ENCODE data around the gene COL9A1.

The COL9A1 gene

DNA sequence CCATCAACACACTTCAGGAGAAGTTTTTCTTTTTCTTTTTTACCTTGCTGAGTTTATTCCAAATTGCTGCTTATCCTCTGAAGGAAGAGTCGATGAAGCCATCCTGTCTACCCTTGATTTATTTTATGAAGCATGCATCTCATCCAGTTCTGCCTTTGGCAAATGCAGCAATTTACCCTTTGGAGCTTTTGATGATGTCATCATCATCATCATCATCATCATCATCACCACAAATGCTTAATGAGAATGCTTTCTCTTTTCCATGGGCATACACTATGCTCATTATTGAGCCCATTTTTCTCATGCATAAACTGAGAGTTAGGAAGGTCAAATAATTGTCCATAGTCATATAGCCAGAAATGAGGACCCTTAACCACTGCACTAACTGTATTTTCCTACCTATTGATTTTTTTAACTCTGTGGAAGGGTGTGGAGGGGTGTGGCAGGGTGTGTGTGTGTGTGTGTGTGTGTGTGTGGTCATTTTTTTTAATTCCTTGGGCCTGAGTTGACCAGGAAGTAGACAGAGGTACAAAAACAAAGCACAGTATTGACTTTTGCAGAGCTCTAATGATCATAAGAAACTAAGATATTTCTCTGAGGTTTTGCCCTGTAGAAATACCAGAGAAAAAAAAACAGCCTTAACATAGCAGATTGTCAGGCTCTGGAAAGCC lies 82.8 kb downstream of the COL9A1 start:
- FAIRE-seq (no peak), DNase-seq (ENCODE audit: insufficient read length, low spot score) (no peak)
- TF ChIP-seq TAF1 (IDR thresholded peaks at IDR 0.05; ENCODE audit: low read depth, low read length) = no peak
- no peak for TF ChIP-seq POU2F2 (IDR thresholded peaks at IDR 0.05; ENCODE audit: low read depth, low read length)
- no peak for TF ChIP-seq PAX5 (IDR thresholded peaks at IDR 0.05; ENCODE audit: insufficient read depth, low read length, severe bottlenecking)
- TF ChIP-seq POLR2A (IDR thresholded peaks at IDR 0.05; ENCODE audit: low read depth, low read length) = no peak
- no peak for TF ChIP-seq SPI1 (IDR thresholded peaks at IDR 0.05; ENCODE audit: low read depth, low read length)
- no peak for TF ChIP-seq POLR2AphosphoS5 (IDR thresholded peaks at IDR 0.05; ENCODE audit: low read depth, low read length)

DNA sequence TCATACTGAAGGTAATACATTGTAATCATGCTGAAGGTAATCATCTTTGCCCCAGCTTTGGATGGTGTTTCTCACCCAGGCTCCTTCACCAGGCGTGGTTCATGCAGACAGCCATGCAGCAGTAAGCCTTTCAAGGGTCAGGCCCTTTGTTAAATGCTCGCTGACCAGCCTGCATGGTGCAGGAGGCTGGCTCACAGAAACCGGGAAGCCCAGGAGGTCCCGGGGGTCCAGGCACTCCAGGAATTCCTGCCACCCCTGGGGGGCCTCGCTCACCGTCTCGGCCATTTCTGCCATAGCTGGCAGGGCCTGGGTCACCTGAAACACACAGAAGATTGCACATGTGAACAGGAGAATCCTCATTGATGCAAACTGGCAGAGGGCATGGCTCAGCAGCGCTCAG lies 86.1 kb downstream of the COL9A1 start:
- TF ChIP-seq POLR2A (IDR thresholded peaks at IDR 0.05; ENCODE audit: low read depth, low read length) (no peak), POU2F2 (IDR thresholded peaks at IDR 0.05; ENCODE audit: low read depth, low read length) (no peak), POLR2AphosphoS5 (IDR thresholded peaks at IDR 0.05; ENCODE audit: low read depth, low read length) (no peak), PAX5 (IDR thresholded peaks at IDR 0.05; ENCODE audit: insufficient read depth, low read length, severe bottlenecking) (no peak), SPI1 (IDR thresholded peaks at IDR 0.05; ENCODE audit: low read depth, low read length) (no peak), TAF1 (IDR thresholded peaks at IDR 0.05; ENCODE audit: low read depth, low read length) (no peak)
- DNase-seq (ENCODE audit: insufficient read length, low spot score) (no peak), FAIRE-seq (no peak)

DNA sequence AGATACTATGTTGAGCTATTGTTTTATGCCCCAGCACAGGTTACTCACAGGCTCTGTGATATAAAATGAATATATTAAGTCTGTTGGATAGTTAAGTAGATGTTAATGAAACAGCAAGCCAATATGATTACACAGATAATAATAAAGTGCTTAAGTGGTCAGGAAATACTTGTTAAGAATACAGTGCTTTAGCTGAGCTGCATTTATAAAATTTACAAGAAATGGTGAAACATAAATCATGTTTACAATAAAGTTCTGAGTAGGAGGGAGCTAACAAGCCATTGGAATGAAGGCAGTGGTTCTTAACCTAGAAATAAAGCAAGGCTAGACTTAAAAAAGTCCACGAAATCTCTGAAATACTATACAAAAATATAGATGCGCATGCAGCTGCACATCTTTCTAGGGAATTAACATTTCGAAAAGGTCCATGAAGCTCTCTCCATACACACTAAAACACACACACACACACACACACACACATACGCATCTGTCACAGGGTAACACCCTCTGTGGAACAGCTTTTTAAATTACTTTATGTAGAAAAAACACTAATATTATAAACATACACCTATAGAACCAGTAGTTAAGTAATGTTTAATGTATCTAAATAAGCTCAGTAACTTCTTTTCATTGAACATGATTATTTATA lies 87.3 kb downstream of the COL9A1 start:
- FAIRE-seq = no peak
- DNase-seq (ENCODE audit: insufficient read length, low spot score) = no peak
- no peak for TF ChIP-seq TAF1 (IDR thresholded peaks at IDR 0.05; ENCODE audit: low read depth, low read length)
- TF ChIP-seq POLR2AphosphoS5 (IDR thresholded peaks at IDR 0.05; ENCODE audit: low read depth, low read length) = no peak
- no peak for TF ChIP-seq SPI1 (IDR thresholded peaks at IDR 0.05; ENCODE audit: low read depth, low read length)
- no peak for TF ChIP-seq POU2F2 (IDR thresholded peaks at IDR 0.05; ENCODE audit: low read depth, low read length)
- TF ChIP-seq PAX5 (IDR thresholded peaks at IDR 0.05; ENCODE audit: insufficient read depth, low read length, severe bottlenecking) = no peak
- no peak for TF ChIP-seq POLR2A (IDR thresholded peaks at IDR 0.05; ENCODE audit: low read depth, low read length)

DNA sequence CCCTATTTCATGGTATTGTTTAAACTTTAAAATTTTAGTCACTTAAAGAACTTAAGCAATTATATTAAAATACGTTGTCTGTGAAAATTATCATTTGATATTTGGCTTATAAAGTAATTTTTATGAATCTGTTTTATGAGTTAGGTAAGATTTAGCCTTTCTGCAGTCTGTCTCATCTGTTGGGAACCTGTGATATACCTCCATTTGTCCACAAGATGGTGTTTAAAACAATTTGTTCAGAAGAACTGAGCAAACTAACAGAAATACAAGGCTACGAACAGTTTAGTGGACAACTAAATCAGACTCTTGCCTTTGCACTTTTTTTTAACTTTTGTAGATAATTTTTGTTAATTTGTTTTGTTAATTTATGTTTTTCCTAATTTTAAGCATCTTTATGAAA lies 92.4 kb downstream of the COL9A1 start:
- DNase-seq (ENCODE audit: insufficient read length, low spot score) (no peak), FAIRE-seq (no peak)
- TF ChIP-seq POU2F2 (IDR thresholded peaks at IDR 0.05; ENCODE audit: low read depth, low read length) = no peak
- TF ChIP-seq POLR2AphosphoS5 (IDR thresholded peaks at IDR 0.05; ENCODE audit: low read depth, low read length) = no peak
- TF ChIP-seq POLR2A (IDR thresholded peaks at IDR 0.05; ENCODE audit: low read depth, low read length) = no peak
- no peak for TF ChIP-seq SPI1 (IDR thresholded peaks at IDR 0.05; ENCODE audit: low read depth, low read length)
- no peak for TF ChIP-seq PAX5 (IDR thresholded peaks at IDR 0.05; ENCODE audit: insufficient read depth, low read length, severe bottlenecking)
- TF ChIP-seq TAF1 (IDR thresholded peaks at IDR 0.05; ENCODE audit: low read depth, low read length) = no peak

DNA sequence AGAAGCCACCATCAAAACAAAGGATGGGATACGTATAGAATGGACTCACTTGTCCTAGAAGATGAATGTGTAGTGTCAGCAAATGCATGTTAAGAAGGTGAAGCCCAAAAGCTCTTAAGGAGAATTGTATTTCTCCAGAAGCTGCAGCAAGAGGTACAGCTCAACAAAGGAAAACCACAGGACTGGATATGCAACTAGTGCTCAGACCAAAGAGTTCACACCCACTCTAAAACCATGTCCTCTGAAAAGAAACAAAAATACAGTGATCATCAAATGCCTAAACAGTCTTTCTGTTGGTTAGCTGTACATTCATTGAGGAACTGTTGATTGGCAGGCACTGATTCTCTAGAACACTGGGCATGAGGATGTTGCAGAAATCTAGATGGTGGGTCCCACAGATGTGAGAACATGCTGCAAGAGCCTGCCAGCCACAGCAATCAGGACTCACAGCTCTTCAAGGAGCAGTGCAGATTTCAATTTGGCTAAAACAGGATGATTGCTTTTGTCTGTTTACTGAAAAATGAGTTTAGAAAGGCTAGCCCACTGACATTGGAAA lies 94.6 kb downstream of the COL9A1 start:
- FAIRE-seq (no peak), DNase-seq (ENCODE audit: insufficient read length, low spot score) (no peak)
- TF ChIP-seq POU2F2 (IDR thresholded peaks at IDR 0.05; ENCODE audit: low read depth, low read length) (no peak), PAX5 (IDR thresholded peaks at IDR 0.05; ENCODE audit: insufficient read depth, low read length, severe bottlenecking) (no peak), POLR2AphosphoS5 (IDR thresholded peaks at IDR 0.05; ENCODE audit: low read depth, low read length) (no peak), POLR2A (IDR thresholded peaks at IDR 0.05; ENCODE audit: low read depth, low read length) (no peak), SPI1 (IDR thresholded peaks at IDR 0.05; ENCODE audit: low read depth, low read length) (no peak), TAF1 (IDR thresholded peaks at IDR 0.05; ENCODE audit: low read depth, low read length) (no peak)

DNA sequence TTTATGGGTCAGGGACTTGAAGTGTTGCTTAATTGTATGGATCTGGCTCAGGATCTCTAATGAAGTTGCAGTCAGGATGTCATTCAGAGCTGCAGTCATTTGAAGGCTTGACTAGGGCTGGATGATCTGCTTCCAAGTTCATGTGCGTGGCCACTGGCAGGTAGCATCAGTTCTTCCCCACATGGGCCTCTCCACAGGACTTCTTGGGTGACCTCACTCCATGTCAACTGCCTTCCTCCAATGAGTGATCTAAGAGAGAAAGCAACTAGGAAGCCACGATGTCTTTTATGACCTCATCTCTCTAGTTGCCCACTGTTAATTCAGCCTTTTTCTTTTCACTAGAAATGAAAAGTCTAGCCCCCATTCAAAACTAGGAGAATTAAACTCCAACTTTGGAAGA lies 104.1 kb downstream of the COL9A1 start:
- TF ChIP-seq SPI1 (IDR thresholded peaks at IDR 0.05; ENCODE audit: low read depth, low read length) (no peak), POU2F2 (IDR thresholded peaks at IDR 0.05; ENCODE audit: low read depth, low read length) (no peak), POLR2A (IDR thresholded peaks at IDR 0.05; ENCODE audit: low read depth, low read length) (no peak), TAF1 (IDR thresholded peaks at IDR 0.05; ENCODE audit: low read depth, low read length) (no peak), POLR2AphosphoS5 (IDR thresholded peaks at IDR 0.05; ENCODE audit: low read depth, low read length) (no peak), PAX5 (IDR thresholded peaks at IDR 0.05; ENCODE audit: insufficient read depth, low read length, severe bottlenecking) (no peak)
- no peak for DNase-seq (ENCODE audit: insufficient read length, low spot score)
- no peak for FAIRE-seq

DNA sequence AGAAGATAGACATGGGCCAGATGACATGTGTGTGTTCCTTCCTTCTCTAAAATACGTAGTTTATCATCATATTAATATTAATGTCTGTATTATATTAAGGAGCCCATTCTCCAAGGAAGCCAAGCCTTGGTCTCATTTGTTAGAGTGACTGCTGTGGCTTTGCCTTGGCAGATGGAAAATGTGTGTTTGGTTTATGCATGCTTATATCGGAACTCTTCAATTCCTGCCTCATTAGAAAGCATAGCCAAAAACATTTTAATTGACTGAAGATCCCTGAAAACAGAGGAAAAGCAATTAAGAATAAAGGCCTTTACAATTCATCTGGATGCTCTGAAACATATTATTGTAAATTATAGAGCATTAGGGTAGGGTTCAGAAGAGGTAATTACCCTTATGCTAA lies 106.4 kb downstream of the COL9A1 start:
- TF ChIP-seq POU2F2 (IDR thresholded peaks at IDR 0.05; ENCODE audit: low read depth, low read length) (no peak), SPI1 (IDR thresholded peaks at IDR 0.05; ENCODE audit: low read depth, low read length) (no peak), PAX5 (IDR thresholded peaks at IDR 0.05; ENCODE audit: insufficient read depth, low read length, severe bottlenecking) (no peak), POLR2A (IDR thresholded peaks at IDR 0.05; ENCODE audit: low read depth, low read length) (no peak), POLR2AphosphoS5 (IDR thresholded peaks at IDR 0.05; ENCODE audit: low read depth, low read length) (no peak), TAF1 (IDR thresholded peaks at IDR 0.05; ENCODE audit: low read depth, low read length) (no peak)
- FAIRE-seq = no peak
- DNase-seq (ENCODE audit: insufficient read length, low spot score) = no peak

DNA sequence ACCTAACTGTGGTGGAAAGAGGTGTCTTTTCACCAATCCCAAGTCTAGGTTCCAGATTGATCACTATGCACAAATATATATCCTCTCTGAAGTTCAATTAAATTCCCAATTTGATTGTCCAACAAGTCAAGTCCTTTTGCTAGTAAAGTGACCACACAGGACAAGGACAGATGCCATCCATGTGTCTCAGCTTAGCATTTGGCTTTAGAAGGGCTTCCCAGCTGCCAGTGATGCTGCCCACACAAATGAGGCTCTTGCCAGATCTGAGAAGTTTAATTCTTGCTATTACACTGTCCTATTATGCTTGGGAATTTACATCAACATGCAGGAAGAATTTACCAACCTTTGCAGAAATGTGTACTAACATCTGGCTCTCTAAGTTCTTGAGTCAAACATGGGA lies 108.5 kb downstream of the COL9A1 start:
- no peak for DNase-seq (ENCODE audit: insufficient read length, low spot score)
- TF ChIP-seq POLR2AphosphoS5 (IDR thresholded peaks at IDR 0.05; ENCODE audit: low read depth, low read length) (no peak), SPI1 (IDR thresholded peaks at IDR 0.05; ENCODE audit: low read depth, low read length) (no peak), PAX5 (IDR thresholded peaks at IDR 0.05; ENCODE audit: insufficient read depth, low read length, severe bottlenecking) (no peak), POU2F2 (IDR thresholded peaks at IDR 0.05; ENCODE audit: low read depth, low read length) (no peak), TAF1 (IDR thresholded peaks at IDR 0.05; ENCODE audit: low read depth, low read length) (no peak), POLR2A (IDR thresholded peaks at IDR 0.05; ENCODE audit: low read depth, low read length) (no peak)
- no peak for FAIRE-seq

DNA sequence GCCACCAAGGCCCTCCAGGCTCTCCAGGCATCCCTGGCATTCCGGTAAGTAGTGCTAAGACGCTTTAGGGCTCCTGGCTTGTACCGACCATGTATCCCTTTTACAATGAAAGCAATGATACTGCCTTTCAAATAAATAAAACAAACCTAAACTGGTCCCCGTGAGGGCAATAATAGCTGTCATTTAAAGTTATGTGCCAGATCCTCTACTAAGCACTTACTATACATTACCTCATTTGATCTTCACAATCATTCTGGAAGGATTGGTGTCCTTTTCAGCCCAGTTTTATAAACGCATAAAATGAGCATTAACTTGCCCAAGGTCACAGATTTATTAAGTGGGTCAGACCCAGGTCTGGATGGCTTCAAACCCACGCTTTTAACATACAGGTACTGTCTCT lies 114.7 kb downstream of the COL9A1 start:
- FAIRE-seq (no peak), DNase-seq (ENCODE audit: insufficient read length, low spot score) (no peak)
- TF ChIP-seq POLR2A (IDR thresholded peaks at IDR 0.05; ENCODE audit: low read depth, low read length) (no peak), SPI1 (IDR thresholded peaks at IDR 0.05; ENCODE audit: low read depth, low read length) (no peak), POU2F2 (IDR thresholded peaks at IDR 0.05; ENCODE audit: low read depth, low read length) (no peak), TAF1 (IDR thresholded peaks at IDR 0.05; ENCODE audit: low read depth, low read length) (no peak), POLR2AphosphoS5 (IDR thresholded peaks at IDR 0.05; ENCODE audit: low read depth, low read length) (no peak), PAX5 (IDR thresholded peaks at IDR 0.05; ENCODE audit: insufficient read depth, low read length, severe bottlenecking) (no peak)
